C4-2B (cell line): ENCODE measurements around the gene VEZF1.

Experiments
- CTCF ChIP-seq: fragments of 450-650 bp; conservative IDR thresholded peaks from 2 replicates; pipeline ENCODE4 v1.5.1; 2017; ENCODE audit warnings: mild to moderate bottlenecking
- ZFX ChIP-seq: fragments of 450-650 bp; IDR thresholded peaks from 2 replicates; pipeline ENCODE4 v1.6.1; 2017

- TF ChIP-seq CTCF: no peak
- TF ChIP-seq ZFX: no peak
These were observed 41.2 kb downstream of the VEZF1 start for GRCh38 chr17:57946798-57947358.
